GM21786 (cell line): ENCODE measurements around the gene KIF21B.

Experiments used
- ATAC-seq: cut with Tn5 transposase; IDR thresholded peaks from one replicate; pipeline ENCODE4 v1.9.1; 2021; ENCODE audit not compliant: unreplicated experiment

KIF21B gene

GRCh38 chr1:200998323-200998722 is 25.2 kb downstream of the KIF21B start:
- ATAC-seq, result no peak

GRCh38 chr1:200992382-200993048 is 31.0 kb downstream of the KIF21B start:
- ATAC-seq, result no peak

GRCh38 chr1:200991097-200991614 is 32.4 kb downstream of the KIF21B start:
- no peak for ATAC-seq

GRCh38 chr1:200990114-200990513 is 33.4 kb downstream of the KIF21B start:
- ATAC-seq, result no peak

GRCh38 chr1:200989337-200989736 is 34.2 kb downstream of the KIF21B start:
- ATAC-seq, result no peak

GRCh38 chr1:200988693-200989092 is 34.8 kb downstream of the KIF21B start:
- ATAC-seq, result no peak

GRCh38 chr1:200985481-200985880 is 38.0 kb downstream of the KIF21B start:
- no peak for ATAC-seq

- ATAC-seq, result no peak
Observed at GRCh38 chr1:200983035-200983561, 40.4 kb downstream of the KIF21B start.

- ATAC-seq, result no peak
Observed at GRCh38 chr1:200982071-200982945, 41.2 kb downstream of the KIF21B start.

- no peak for ATAC-seq
Observed at GRCh38 chr1:200981278-200981677, 42.2 kb downstream of the KIF21B start.

- no peak for ATAC-seq
Observed at GRCh38 chr1:200980873-200981272, 42.6 kb downstream of the KIF21B start.

GRCh38 chr1:200980452-200980772 is 43.1 kb downstream of the KIF21B start:
- no peak for ATAC-seq

- no peak for ATAC-seq
Observed at GRCh38 chr1:200979574-200980451, 43.7 kb downstream of the KIF21B start.

- no peak for ATAC-seq
Observed at GRCh38 chr1:200977071-200977754, 46.3 kb downstream of the KIF21B start.

GRCh38 chr1:200976634-200977033 is 46.9 kb downstream of the KIF21B start:
- ATAC-seq, result no peak

- ATAC-seq, result no peak
Observed at GRCh38 chr1:200975458-200975857, 48.1 kb downstream of the KIF21B start.

GRCh38 chr1:200974711-200975110 is 48.8 kb downstream of the KIF21B start:
- no peak for ATAC-seq

GRCh38 chr1:200973937-200974657 is 49.4 kb downstream of the KIF21B start:
- ATAC-seq, result no peak

GRCh38 chr1:200972985-200973742 is 50.4 kb downstream of the KIF21B start:
- ATAC-seq, result no peak
